Measurements from ENCODE around the gene PPFIBP2.

PPFIBP2 gene

GRCh38 chr11:7599209-7599608, 85.4 kb downstream of the PPFIBP2 start (continued):
- TF ChIP-seq POU6F1 (CRISPR knock-in tag; IDR thresholded peaks at IDR 0.05; ENCODE audit: borderline replicate concordance, low read depth) = no peak
- TF ChIP-seq ESRRG (CRISPR knock-in tag; IDR thresholded peaks at IDR 0.05) = no peak
- no peak for TF ChIP-seq ZFP30 (CRISPR knock-in tag; IDR thresholded peaks at IDR 0.05)

DNA sequence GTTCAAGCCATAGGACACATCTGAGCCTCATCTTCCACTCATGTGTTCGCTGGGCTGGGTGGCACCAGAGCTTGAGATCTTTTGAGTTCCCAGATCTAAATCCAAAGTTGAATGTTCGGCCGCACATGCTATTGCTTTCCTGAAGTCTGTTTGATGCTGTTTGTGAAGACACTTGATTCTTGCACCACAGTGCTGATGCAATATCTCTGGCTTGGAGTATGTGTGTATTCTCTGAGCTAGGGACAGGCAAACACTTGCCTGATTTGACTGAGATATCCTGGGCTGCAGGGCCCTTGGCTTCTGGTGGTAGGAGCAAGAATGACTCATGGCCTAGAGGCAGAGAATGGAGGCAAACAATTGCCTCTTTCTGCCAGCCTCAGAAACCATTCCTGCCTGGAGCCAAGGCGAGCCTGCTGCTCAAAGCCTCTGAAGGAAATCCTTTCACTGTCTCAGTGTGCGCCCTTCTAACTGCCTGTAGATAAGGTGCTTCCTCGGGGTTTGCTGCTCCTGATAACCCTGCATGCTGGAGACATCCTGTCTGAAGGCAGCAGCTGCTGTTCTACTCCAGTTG, 86.5 kb downstream of the PPFIBP2 start:
- TF ChIP-seq, protein P1, sequence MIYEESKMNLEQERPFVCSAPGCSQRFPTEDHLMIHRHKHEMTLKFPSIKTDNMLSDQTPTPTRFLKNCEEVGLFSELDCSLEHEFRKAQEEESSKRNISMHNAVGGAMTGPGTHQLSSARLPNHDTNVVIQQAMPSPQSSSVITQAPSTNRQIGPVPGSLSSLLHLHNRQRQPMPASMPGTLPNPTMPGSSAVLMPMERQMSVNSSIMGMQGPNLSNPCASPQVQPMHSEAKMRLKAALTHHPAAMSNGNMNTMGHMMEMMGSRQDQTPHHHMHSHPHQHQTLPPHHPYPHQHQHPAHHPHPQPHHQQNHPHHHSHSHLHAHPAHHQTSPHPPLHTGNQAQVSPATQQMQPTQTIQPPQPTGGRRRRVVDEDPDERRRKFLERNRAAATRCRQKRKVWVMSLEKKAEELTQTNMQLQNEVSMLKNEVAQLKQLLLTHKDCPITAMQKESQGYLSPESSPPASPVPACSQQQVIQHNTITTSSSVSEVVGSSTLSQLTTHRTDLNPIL (CRISPR knock-in tag; IDR thresholded peaks at IDR 0.05; ENCODE audit: low read depth) = no peak
- TF ChIP-seq POU6F1 (CRISPR knock-in tag; IDR thresholded peaks at IDR 0.05; ENCODE audit: borderline replicate concordance, low read depth) = no peak
- no peak for TF ChIP-seq ZNF70 (CRISPR knock-in tag; IDR thresholded peaks at IDR 0.05)
- TF ChIP-seq SNAI2 (CRISPR knock-in tag; IDR thresholded peaks at IDR 0.05) = no peak
- no peak for TF ChIP-seq PATZ1 (CRISPR knock-in tag; IDR thresholded peaks at IDR 0.05; ENCODE audit: borderline replicate concordance)
- TF ChIP-seq ZNF8 (CRISPR knock-in tag; IDR thresholded peaks at IDR 0.05) = no peak
- no peak for TF ChIP-seq PPARA (CRISPR knock-in tag; IDR thresholded peaks at IDR 0.05; ENCODE audit: borderline replicate concordance)
- TF ChIP-seq ARNTL (CRISPR knock-in tag; IDR thresholded peaks at IDR 0.05; ENCODE audit: borderline replicate concordance, low read depth) = no peak
- TF ChIP-seq TCF4 (CRISPR knock-in tag; IDR thresholded peaks at IDR 0.05; ENCODE audit: borderline replicate concordance) = no peak
- TF ChIP-seq, protein P2, sequence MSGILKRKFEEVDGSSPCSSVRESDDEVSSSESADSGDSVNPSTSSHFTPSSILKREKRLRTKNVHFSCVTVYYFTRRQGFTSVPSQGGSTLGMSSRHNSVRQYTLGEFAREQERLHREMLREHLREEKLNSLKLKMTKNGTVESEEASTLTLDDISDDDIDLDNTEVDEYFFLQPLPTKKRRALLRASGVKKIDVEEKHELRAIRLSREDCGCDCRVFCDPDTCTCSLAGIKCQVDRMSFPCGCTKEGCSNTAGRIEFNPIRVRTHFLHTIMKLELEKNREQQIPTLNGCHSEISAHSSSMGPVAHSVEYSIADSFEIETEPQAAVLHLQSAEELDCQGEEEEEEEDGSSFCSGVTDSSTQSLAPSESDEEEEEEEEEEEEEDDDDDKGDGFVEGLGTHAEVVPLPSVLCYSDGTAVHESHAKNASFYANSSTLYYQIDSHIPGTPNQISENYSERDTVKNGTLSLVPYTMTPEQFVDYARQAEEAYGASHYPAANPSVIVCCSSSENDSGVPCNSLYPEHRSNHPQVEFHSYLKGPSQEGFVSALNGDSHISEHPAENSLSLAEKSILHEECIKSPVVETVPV (CRISPR knock-in tag; IDR thresholded peaks at IDR 0.05) = no peak
- no peak for TF ChIP-seq TOX (CRISPR knock-in tag; IDR thresholded peaks at IDR 0.05; ENCODE audit: borderline replicate concordance)
- TF ChIP-seq ZNF565 (CRISPR knock-in tag; conservative IDR thresholded peaks at IDR 0.05; ENCODE audit: low read depth) = no peak
- no peak for TF ChIP-seq GLIS3 (CRISPR knock-in tag; IDR thresholded peaks at IDR 0.05)
- TF ChIP-seq BACH2 (CRISPR knock-in tag; IDR thresholded peaks at IDR 0.05; ENCODE audit: borderline replicate concordance) = no peak
- TF ChIP-seq ISL1 (CRISPR knock-in tag; IDR thresholded peaks at IDR 0.05) = no peak
- no peak for TF ChIP-seq ZFP30 (CRISPR knock-in tag; IDR thresholded peaks at IDR 0.05)
- no peak for TF ChIP-seq RARB (CRISPR knock-in tag; IDR thresholded peaks at IDR 0.05)
- ATAC-seq = no peak

DNA sequence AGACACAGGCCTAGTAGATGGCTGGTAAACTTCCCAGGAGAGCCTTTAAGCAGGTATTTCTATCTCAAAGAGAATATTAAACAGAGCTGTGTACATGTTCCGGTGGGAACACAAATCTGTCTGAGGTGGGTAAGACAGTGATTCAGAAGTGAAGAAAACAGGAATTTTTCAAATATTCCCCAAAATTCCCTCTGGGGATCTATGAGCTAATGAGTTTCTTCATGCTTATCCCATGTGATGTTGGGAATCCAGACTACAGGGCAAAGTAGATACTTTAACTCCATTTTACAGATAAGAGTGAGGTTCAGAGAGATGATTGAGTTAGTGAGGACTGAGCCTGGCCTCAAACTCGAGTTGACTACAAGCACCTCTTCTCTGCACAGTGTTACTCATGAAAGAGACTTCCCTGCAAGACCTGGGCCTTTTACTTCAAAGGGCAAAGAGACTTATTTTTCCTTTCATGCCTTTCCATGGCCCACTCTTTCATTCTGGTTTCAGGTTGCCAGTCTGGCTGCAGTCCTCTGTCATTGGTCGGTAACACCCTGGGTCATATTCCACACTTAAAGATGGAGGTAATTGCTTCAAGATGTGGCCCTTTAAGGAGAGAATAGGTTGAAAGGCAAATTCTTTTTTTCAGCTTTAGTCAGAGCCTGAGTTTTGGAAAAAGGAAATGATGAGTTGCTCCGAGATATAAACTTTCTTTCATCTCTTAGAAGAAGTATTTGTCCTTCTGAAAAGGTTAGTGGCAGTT, 89.4 kb downstream of the PPFIBP2 start:
- TF ChIP-seq TCF4 (CRISPR knock-in tag; IDR thresholded peaks at IDR 0.05; ENCODE audit: borderline replicate concordance) (no peak), ZNF565 (CRISPR knock-in tag; conservative IDR thresholded peaks at IDR 0.05; ENCODE audit: low read depth) (no peak), ISL1 (CRISPR knock-in tag; IDR thresholded peaks at IDR 0.05) (no peak), BACH2 (CRISPR knock-in tag; IDR thresholded peaks at IDR 0.05; ENCODE audit: borderline replicate concordance) (no peak), SNAI2 (CRISPR knock-in tag; IDR thresholded peaks at IDR 0.05) (no peak), PPARA (CRISPR knock-in tag; IDR thresholded peaks at IDR 0.05; ENCODE audit: borderline replicate concordance) (no peak), POU6F1 (CRISPR knock-in tag; IDR thresholded peaks at IDR 0.05; ENCODE audit: borderline replicate concordance, low read depth) (no peak)
- TF ChIP-seq, protein P2 (CRISPR knock-in tag; IDR thresholded peaks at IDR 0.05) = no peak
- peak; percentile 92 for ATAC-seq

All from SK-N-SH treated with all-trans-retinoic acid at 6 μM for 48 hours (cell line).